Measurements from ENCODE around the gene CHRM4.

The CHRM4 gene

GRCh38 chr11:46407635-46408034, 16.1 kb upstream of the CHRM4 start:
- DNase-seq (ENCODE audit: low read depth in 1 of 2, low spot score in 1 of 2), result no peak
- Histone ChIP-seq H3K27me3 (ENCODE audit: insufficient read depth, poor library complexity, severe bottlenecking) (no peaks in the 10 kb centered on the region), H3K27ac (replicated peaks) (no peak overlapping the region), H3K4me3 (replicated peaks; ENCODE audit: insufficient read depth, low read length) (no peak overlapping the region)
- TF ChIP-seq GABPA (IDR thresholded peaks at IDR 0.05; ENCODE audit: low read depth) (no peak), SPI1 (IDR thresholded peaks at IDR 0.05; ENCODE audit: borderline replicate concordance, low read depth) (no peak), REST (IDR thresholded peaks at IDR 0.05; ENCODE audit: insufficient replicate concordance, low read depth) (no peak), POLR2AphosphoS5 (IDR thresholded peaks at IDR 0.05; ENCODE audit: low read depth) (no peak), CTCF (IDR thresholded peaks at IDR 0.05; ENCODE audit: insufficient read depth, low read length) (no peak)

GRCh38 chr11:46404476-46405017, 13.0 kb upstream of the CHRM4 start:
- no peak overlapping the region for H3K4me3 ChIP-seq (replicated peaks; ENCODE audit: insufficient read depth, low read length)
- H3K27ac ChIP-seq (replicated peaks), result no peak overlapping the region
- TF ChIP-seq GABPA (IDR thresholded peaks at IDR 0.05; ENCODE audit: low read depth) (no peak), POLR2AphosphoS5 (IDR thresholded peaks at IDR 0.05; ENCODE audit: low read depth) (no peak), CTCF (IDR thresholded peaks at IDR 0.05; ENCODE audit: insufficient read depth, low read length) (no peak), REST (IDR thresholded peaks at IDR 0.05; ENCODE audit: insufficient replicate concordance, low read depth) (no peak), SPI1 (IDR thresholded peaks at IDR 0.05; ENCODE audit: borderline replicate concordance, low read depth) (no peak)
- no peaks in the 10 kb centered on the region for H3K27me3 ChIP-seq (ENCODE audit: insufficient read depth, poor library complexity, severe bottlenecking)
- DNase-seq (ENCODE audit: low read depth in 1 of 2, low spot score in 1 of 2), result no peak

- Histone ChIP-seq H3K27me3 (ENCODE audit: insufficient read depth, poor library complexity, severe bottlenecking) (no peaks in the 10 kb centered on the region), H3K27ac (replicated peaks) (no peak overlapping the region), H3K4me3 (replicated peaks; ENCODE audit: insufficient read depth, low read length) (no peak overlapping the region)
- TF ChIP-seq REST (IDR thresholded peaks at IDR 0.05; ENCODE audit: insufficient replicate concordance, low read depth) (no peak), SPI1 (IDR thresholded peaks at IDR 0.05; ENCODE audit: borderline replicate concordance, low read depth) (no peak), GABPA (IDR thresholded peaks at IDR 0.05; ENCODE audit: low read depth) (no peak), CTCF (IDR thresholded peaks at IDR 0.05; ENCODE audit: insufficient read depth, low read length) (no peak), POLR2AphosphoS5 (IDR thresholded peaks at IDR 0.05; ENCODE audit: low read depth) (no peak)
- no peak for DNase-seq (ENCODE audit: low read depth in 1 of 2, low spot score in 1 of 2)
Measured at GRCh38 chr11:46402957-46403902, 11.7 kb upstream of the CHRM4 start.
